Activated naive CD4-positive, alpha-beta T cell treated with anti-CD3 and anti-CD28 coated beads for 36 hours (primary cell): ENCODE measurements around the gene COL4A1. TPM values are rescaled to one million over a fixed set of nuclear protein-coding genes. Genes with fewer than 3 reads are reported as not detected.
A peak's percentile ranks its signal among the peaks of the same experiment; 100 is the strongest.

Source experiments
- CTCF ChIA-PET: fragments of 350-600 bp; sonication (Branson Sonifier 250); formaldehyde crosslinking; loops from one replicate; lab custom pipeline; 2021; ENCODE audit warnings: antibody characterized with exemption; lab: Charles Lee
- DNase-seq: peaks from one replicate; pipeline ENCODE4 v3.0.0-alpha.2; 2020
- H3K27ac Mint-ChIP-seq: one replicate; pipeline ENCODE4 v1.8.0; 2021; ENCODE audit warnings: mild to moderate bottlenecking, mixed read lengths
- H3K27me3 Mint-ChIP-seq: one replicate; pipeline ENCODE4 v1.8.0; 2021; ENCODE audit warnings: low read depth, mixed read lengths
- H3K36me3 Mint-ChIP-seq: one replicate; pipeline ENCODE4 v1.8.0; 2021; ENCODE audit warnings: low read depth, mixed read lengths
- H3K4me1 Mint-ChIP-seq: one replicate; pipeline ENCODE4 v1.8.0; 2021; ENCODE audit warnings: low read depth, mixed read lengths
- H3K4me3 Mint-ChIP-seq: one replicate; pipeline ENCODE4 v1.8.0; 2021; ENCODE audit warnings: mild to moderate bottlenecking, moderate library complexity, mixed read lengths
- H3K9me3 Mint-ChIP-seq: one replicate; pipeline ENCODE4 v1.8.0; 2021; ENCODE audit warnings: mixed read lengths
- intact Hi-C: fragments of 100-400 bp; cut with micrococcal nuclease; formaldehyde crosslinking; loops from one replicate; pipeline ENCODE4 v1.15.1; 2023
- total RNA-seq, 2 experiments: library from RNA; stranded (reverse); gene quantifications; one replicate each; pipeline ENCODE4 v1.2.3, GENCODE V29; 2021

COL4A1 gene
- total RNA-seq, 2 experiments from 2014 or later: 0.07 TPM; not detected in 1

DNA sequence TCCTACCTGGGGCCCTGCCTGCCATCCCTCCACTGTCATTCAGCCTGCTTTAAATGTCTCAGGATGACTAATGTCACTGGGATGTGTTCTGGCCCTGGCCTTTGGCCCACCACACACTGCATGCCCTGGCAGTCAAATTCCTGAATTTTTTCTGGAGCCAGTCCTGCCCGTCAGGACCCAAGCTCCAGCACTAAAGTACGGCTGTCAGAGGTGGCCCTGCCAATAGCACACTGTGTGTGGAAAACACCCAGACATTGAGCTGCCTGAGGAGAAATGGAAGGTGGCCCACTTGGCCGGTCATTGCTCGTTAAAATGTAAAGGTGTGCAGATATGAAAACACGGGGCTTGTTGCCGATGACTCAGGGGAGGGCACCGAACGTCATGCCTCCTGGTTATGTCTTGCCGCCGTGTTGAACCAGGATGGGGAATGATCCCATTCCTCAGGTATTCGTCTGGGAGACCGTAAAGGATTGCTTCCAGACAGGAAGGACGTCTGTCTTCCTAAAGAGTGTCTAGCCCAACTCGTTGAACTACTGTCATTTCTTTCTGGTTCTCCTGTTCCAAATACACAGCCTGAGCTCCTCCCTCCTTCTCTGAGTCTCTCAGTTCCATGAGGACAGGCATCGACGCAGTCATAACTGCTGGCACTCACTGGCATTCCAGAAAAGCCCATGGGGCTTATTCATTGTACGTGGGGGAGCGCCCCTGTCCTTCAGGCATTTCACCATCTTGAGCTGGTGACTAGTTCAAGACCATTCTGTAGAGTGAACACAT lies 40.8 kb upstream of the COL4A1 start:
- Mint-ChIP-seq H3K4me1 (no peaks in the 10 kb centered on the region), H3K27me3 (peaks cover 3% of the 10 kb centered on the region), H3K27ac (no peak overlapping the region), H3K4me3 (no peak overlapping the region), H3K36me3 (no peaks in the 10 kb centered on the region), H3K9me3 (no peaks in the 10 kb centered on the region)
- no peak for DNase-seq
- intact Hi-C loops: no loop called here
- CTCF ChIA-PET: interaction anchor here (0.6 kb wide), 1 partner anchor 216 kb away, joined by 3 read pairs; no protein-coding TSS in a partner anchor

DNA sequence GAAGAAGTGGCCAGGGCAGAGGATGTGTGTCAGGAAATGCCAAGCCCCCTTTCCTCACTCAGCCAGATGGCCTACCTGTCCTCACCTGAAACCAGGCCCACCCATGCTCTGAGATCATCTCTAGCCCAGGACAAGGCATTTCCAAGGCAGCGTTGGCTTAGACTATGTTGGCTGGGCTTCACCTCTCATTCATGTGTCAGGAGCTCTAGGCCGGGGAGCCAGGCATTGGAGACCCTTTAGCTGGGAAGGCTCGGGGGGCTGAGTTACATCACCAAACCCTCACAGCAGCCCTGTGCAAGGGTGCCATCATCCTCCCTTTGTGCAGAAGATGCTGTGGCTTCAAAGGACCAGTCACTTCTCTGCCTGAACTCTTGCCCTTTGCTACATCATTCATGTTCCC lies 40.1 kb upstream of the COL4A1 start:
- Mint-ChIP-seq H3K4me1 (no peaks in the 10 kb centered on the region), H3K9me3 (no peaks in the 10 kb centered on the region), H3K27me3 (peaks cover 3% of the 10 kb centered on the region), H3K36me3 (no peaks in the 10 kb centered on the region), H3K27ac (no peak overlapping the region), H3K4me3 (no peak overlapping the region)
- no peak for DNase-seq
- intact Hi-C loops: no loop called here
- CTCF ChIA-PET: no interaction called here

GRCh38 chr13:110346661-110347067 lies 39.7 kb upstream of the COL4A1 start:
- Mint-ChIP-seq H3K4me1 (peaks cover 3% of the 10 kb centered on the region), H3K9me3 (no peaks in the 10 kb centered on the region), H3K27ac (no peak overlapping the region), H3K27me3 (peaks cover 6% of the 10 kb centered on the region), H3K4me3 (no peak overlapping the region), H3K36me3 (no peaks in the 10 kb centered on the region)
- CTCF ChIA-PET: no interaction called here
- DNase-seq: no peak
- intact Hi-C loops: no loop called here

DNA sequence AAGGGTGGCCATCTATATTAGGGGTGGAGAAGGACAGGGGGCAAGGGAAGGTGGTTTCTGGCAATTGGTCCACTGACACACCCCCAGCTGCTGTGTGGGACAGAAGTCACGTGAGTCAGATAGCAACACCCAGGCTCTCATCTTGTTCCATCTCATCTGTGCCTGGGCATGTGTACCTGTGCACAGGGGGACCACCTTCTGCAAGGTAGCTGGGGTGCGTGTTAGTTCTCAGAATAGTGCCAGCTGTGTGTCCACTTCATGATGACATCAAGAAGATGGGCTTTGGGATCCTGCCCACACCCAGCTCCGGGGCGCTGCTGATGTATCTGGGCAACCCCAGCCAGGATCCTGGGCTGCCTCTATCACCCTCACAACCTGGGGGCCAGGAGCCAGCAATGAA lies 38.7 kb upstream of the COL4A1 start:
- Mint-ChIP-seq H3K36me3 (no peaks in the 10 kb centered on the region), H3K4me1 (peaks cover 12% of the 10 kb centered on the region), H3K9me3 (no peaks in the 10 kb centered on the region), H3K27ac (no peak overlapping the region), H3K4me3 (no peak overlapping the region), H3K27me3 (peaks cover 8% of the 10 kb centered on the region)
- CTCF ChIA-PET: no interaction called here
- intact Hi-C loops: no loop called here
- DNase-seq: no peak

- H3K4me1 Mint-ChIP-seq: peaks cover 17% of the 10 kb centered on the region
- no peak for DNase-seq
- no peaks in the 10 kb centered on the region for H3K36me3 Mint-ChIP-seq
- CTCF ChIA-PET: no interaction called here
- H3K27ac Mint-ChIP-seq: no peak overlapping the region
- no peak overlapping the region for H3K4me3 Mint-ChIP-seq
- H3K9me3 Mint-ChIP-seq: no peaks in the 10 kb centered on the region
- intact Hi-C loops: no loop called here
- peaks cover 9% of the 10 kb centered on the region for H3K27me3 Mint-ChIP-seq
These were observed 38.3 kb upstream of the COL4A1 start for GRCh38 chr13:110345266-110345665.

DNA sequence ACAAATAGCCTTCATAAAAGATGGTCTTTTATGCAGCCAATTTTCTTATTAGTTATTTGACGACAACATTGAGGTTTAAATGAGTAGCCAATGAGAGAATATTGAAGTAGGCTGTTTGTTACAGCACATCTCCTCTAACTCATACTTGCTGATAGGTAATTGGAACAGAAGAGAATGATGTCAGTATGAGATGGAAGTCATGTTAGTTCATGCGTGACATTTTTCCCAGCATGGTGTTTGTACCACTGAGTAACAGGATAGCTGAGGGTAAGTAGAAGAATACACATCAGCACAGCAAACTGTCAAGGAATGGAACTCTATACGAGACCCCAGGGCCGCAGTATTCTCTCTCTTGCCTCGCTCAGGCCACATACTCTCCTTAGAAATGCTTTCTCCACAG lies 37.4 kb upstream of the COL4A1 start:
- H3K4me3 Mint-ChIP-seq: no peak overlapping the region
- H3K9me3 Mint-ChIP-seq: no peaks in the 10 kb centered on the region
- peaks cover 26% of the 10 kb centered on the region for H3K4me1 Mint-ChIP-seq
- DNase-seq: no peak
- intact Hi-C loops: loop anchor here (5.0 kb wide), 1 partner anchor 557 kb away; the partner anchor contains the start of gene IRS2
- peaks cover 7% of the 10 kb centered on the region for H3K27me3 Mint-ChIP-seq
- no peaks in the 10 kb centered on the region for H3K36me3 Mint-ChIP-seq
- H3K27ac Mint-ChIP-seq: no peak overlapping the region
- CTCF ChIA-PET: interaction anchor here (0.7 kb wide), 1 partner anchor 76 kb away, joined by 3 read pairs; no protein-coding TSS in a partner anchor

DNA sequence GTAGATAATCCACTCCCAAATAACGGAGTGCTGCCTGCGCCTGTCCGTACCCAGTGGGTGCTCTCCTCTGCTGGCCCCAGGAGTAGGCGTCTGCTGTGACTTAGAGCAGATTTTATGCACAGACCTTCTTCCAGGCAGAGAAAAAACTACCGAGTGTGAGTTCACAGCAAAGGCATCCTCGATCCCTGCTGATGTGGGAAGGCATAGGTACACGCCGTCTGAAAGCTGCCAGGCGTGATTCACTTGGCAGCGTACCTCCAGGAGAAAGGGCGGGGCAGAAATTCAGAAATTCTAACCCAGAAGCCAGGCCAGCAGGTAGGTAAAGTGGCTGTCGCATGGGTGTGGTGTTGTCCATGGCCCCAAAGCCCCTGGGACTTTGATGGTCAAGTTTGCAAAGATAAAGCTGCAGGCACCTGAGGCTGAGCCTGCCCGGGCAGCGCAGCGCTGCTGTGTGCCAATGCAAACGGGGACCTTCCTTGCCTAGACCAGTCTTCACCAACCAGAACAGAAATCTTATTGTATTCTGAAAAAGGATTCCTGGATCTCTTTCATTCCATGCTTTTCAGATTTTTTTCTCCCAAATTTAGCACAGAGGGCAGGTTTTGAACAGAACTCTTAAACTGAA lies 36.4 kb upstream of the COL4A1 start:
- Mint-ChIP-seq H3K4me3 (no peak overlapping the region), H3K36me3 (no peaks in the 10 kb centered on the region), H3K4me1 (peaks cover 32% of the 10 kb centered on the region), H3K27me3 (peaks cover 14% of the 10 kb centered on the region), H3K9me3 (no peaks in the 10 kb centered on the region), H3K27ac (no peak overlapping the region)
- CTCF ChIA-PET: no interaction called here
- no peak for DNase-seq
- intact Hi-C loops: loop anchor here (5.0 kb wide), 1 partner anchor 556 kb away; the partner anchor contains the start of gene IRS2

DNA sequence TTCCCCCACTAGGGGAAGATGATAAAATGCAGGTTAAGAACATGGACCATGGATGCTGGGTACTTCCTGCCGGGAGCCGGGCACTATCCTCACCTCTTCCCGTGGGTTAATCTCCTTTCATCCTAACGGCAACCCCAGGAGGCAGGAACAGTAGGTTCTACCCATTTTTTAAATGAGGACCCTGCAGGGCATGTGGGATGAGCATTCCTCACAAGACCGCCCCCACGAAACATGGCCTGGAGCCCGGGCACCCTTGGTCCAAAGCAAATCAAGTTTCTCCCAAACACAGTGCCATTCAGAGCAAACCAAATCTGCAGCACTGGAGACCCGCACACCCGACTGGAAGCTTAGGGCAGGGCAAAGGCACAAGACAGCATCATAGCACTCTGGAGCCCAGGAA lies 35.5 kb upstream of the COL4A1 start:
- Mint-ChIP-seq H3K9me3 (no peaks in the 10 kb centered on the region), H3K36me3 (no peaks in the 10 kb centered on the region), H3K4me1 (peaks cover 32% of the 10 kb centered on the region), H3K27ac (no peak overlapping the region), H3K4me3 (no peak overlapping the region), H3K27me3 (peaks cover 14% of the 10 kb centered on the region)
- no peak for DNase-seq
- CTCF ChIA-PET: interaction anchor here (1.2 kb wide), 1 partner anchor 19 kb away, joined by 4 read pairs; no protein-coding TSS in a partner anchor
- intact Hi-C loops: loop anchor here (5.0 kb wide), 1 partner anchor 555 kb away; the partner anchor contains the start of gene IRS2

DNA sequence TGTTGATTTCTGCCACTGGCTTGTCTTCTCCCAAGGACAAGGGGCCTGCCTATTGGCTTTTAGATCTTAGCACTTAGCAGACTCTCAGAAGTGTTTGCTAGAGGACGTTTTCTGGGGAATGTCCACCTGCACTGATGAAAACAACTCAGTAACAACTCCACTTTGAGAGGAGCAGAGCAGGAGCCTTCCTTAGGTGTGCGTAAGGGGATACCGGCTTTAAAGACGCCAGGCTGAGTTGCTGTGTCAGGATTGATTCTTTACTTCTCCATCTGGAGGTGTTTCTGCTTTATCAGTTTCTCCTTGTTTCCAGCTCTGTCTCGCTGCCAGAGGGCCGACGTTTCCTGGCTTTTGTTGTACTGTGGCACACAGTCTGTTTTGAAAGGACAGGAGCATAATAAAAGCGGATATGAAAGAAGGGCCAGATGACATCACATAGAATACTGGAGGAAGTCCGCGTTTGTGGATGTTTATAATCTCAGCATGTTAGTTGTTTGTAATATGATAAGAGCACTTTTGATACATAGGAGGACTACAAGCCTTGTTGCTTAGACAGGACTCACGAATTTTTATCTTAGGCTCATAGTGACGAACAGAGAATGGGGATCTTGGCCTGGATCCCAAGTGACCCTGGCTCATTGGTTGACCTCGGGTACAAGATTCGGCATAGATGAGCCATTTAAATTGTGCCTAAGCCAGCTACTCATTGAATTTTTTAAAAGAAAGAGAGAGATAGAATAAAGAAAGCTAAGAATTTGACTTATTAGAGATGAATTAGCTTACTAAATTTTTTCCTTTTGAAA lies 34.7 kb upstream of the COL4A1 start:
- Mint-ChIP-seq H3K27ac (peak overlapping the region; percentile 68), H3K4me1 (peaks cover 32% of the 10 kb centered on the region), H3K4me3 (no peak overlapping the region), H3K36me3 (no peaks in the 10 kb centered on the region), H3K9me3 (no peaks in the 10 kb centered on the region), H3K27me3 (peaks cover 14% of the 10 kb centered on the region)
- intact Hi-C loops: loop anchor here (1.0 to 5.0 kb wide), 6 partner anchors 21 to 623 kb away; partner anchors contain the start of gene IRS2
- no peak for DNase-seq
- CTCF ChIA-PET: interaction anchor here (1.2 kb wide), 1 partner anchor 18 kb away, joined by 4 read pairs; no protein-coding TSS in a partner anchor

DNA sequence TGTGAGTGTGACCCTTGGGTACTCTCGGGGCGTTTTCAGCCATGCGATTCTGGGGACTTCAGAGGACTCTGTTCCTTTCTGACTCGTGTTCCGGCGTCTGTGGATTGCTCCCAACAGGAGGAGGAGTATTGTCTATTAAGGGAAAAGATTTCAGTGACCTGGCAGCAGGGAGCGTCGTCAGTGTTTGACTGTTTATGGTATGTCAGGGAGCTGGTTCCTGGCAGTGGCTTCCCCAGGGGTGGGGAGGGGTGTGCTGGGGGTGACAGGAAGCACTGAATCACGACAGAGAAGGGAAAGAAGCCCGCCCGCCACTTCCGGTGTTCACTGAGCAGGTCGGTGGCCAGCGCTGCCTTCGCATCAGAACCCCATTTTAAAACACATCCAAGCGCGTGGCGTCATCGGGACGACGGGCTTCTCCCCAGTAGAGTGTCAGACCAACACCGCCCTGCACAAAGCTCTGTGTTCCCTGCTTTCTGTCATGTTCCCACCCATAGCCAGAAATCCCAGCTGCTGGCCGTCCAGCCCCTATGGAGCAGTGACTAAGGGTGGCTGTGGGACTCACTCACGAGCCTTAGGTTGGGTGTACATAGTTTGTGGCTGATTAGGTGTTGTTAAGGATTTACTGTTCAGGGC lies 34.0 kb upstream of the COL4A1 start:
- Mint-ChIP-seq H3K9me3 (no peaks in the 10 kb centered on the region), H3K4me3 (peak overlapping the region; percentile 23), H3K27me3 (peaks cover 14% of the 10 kb centered on the region), H3K4me1 (peaks cover 32% of the 10 kb centered on the region), H3K27ac (peak overlapping the region; percentile 68), H3K36me3 (no peaks in the 10 kb centered on the region)
- CTCF ChIA-PET: interaction anchor here (0.6 kb wide), 1 partner anchor 1446 kb away, joined by 3 read pairs; no protein-coding TSS in a partner anchor
- intact Hi-C loops: loop anchor here (1.0 to 5.0 kb wide), 6 partner anchors 21 to 624 kb away; partner anchors contain the start of gene IRS2
- peak; percentile 93 for DNase-seq

- intact Hi-C loops: loop anchor here (2.0 to 5.0 kb wide), 3 partner anchors 375 to 625 kb away; partner anchors contain the start of gene IRS2
- CTCF ChIA-PET: interaction anchor here (0.6 kb wide), 1 partner anchor 1445 kb away, joined by 3 read pairs; no protein-coding TSS in a partner anchor
- no peaks in the 10 kb centered on the region for H3K36me3 Mint-ChIP-seq
- no peaks in the 10 kb centered on the region for H3K9me3 Mint-ChIP-seq
- H3K27me3 Mint-ChIP-seq: peaks cover 14% of the 10 kb centered on the region
- no peak overlapping the region for H3K4me3 Mint-ChIP-seq
- no peak for DNase-seq
- peak overlapping the region; percentile 68 for H3K27ac Mint-ChIP-seq
- H3K4me1 Mint-ChIP-seq: peaks cover 32% of the 10 kb centered on the region
These were observed 33.1 kb upstream of the COL4A1 start for GRCh38 chr13:110339975-110340550.
